Lower leg skin (tissue), 4 donors: ENCODE results near the gene SMCO2. TPM values are rescaled to one million over a fixed set of nuclear protein-coding genes. Genes with fewer than 3 reads are reported as not detected.

Experiments used
- DNase-seq, 2 donors: peaks; one replicate each; pipeline ENCODE4 v3.0.0-alpha.2; 2019; ENCODE audit warnings: low spot score in 2 of 2
- H3K4me3 ChIP-seq: fragments of 200-600 bp; sonication (generic); 2 replicates; pipeline ENCODE4 v1.5.1; 2017; ENCODE audit warnings: mild to moderate bottlenecking, low read depth; ENCODE audit not compliant: poor library complexity, severe bottlenecking
- POLR2A ChIP-seq, 2 donors: fragments of 450-650 bp; IDR thresholded peaks; one replicate each; pipeline ENCODE4 v1.6.1; 2016 to 2017; ENCODE audit warnings: antibody characterized with exemption in 2 of 2, mild to moderate bottlenecking in 1 of 2, moderate library complexity in 1 of 2
- WGBS, 2 donors: methylation state at CpG; one replicate each; pipeline ENCODE4 v1.1.5; 2018; 5-methylcytosine and 5-hydroxymethylcytosine counted together
- intact Hi-C: fragments of 100-400 bp; cut with DNase I; formaldehyde crosslinking; loops from one replicate; pipeline ENCODE4 v1.15.0; 2023; ENCODE audit warnings: low total_unique reads
- total RNA-seq, 4 donors: library from RNA; depleted of rRNA; stranded (reverse); fragments of >200 nt; gene quantifications; one replicate each; pipeline ENCODE4 v1.1.0, GENCODE V29; 2016
- TF ChIP-seq, protein P1 (sequence below), 3 donors: fragments of 450-650 bp; IDR thresholded peaks; one replicate each; pipeline ENCODE4 v1.5.1; 2016; ENCODE audit warnings: antibody characterized with exemption in 3 of 3, mild to moderate bottlenecking in 3 of 3, moderate library complexity in 2 of 3

The SMCO2 gene
- total RNA-seq, 4 donors from 2014 or later, result not detected

DNA sequence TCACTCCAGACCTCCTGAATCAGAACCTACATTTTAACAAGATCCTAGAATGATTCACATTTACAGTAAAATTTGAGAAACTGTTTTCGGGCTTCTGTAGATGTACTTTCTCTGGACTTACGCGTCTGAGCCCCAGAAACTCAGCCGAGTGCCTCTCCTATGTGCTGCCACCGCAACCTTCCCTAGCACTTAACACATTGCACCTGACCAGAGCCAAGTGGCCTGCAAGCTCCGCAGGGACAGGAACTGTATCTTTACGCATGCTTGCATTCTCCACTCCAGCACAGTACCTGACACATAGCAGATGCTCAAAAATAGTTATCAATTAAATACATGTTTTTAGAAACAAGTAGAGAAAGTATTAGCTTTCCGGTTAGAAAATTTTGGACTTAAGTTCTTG, 1.2 kb downstream of the SMCO2 start:
- no peak for DNase-seq
- no peak overlapping the region for H3K4me3 ChIP-seq
- TF ChIP-seq POLR2A (IDR thresholded peaks at IDR 0.05), result no peak
- TF ChIP-seq, protein P1, sequence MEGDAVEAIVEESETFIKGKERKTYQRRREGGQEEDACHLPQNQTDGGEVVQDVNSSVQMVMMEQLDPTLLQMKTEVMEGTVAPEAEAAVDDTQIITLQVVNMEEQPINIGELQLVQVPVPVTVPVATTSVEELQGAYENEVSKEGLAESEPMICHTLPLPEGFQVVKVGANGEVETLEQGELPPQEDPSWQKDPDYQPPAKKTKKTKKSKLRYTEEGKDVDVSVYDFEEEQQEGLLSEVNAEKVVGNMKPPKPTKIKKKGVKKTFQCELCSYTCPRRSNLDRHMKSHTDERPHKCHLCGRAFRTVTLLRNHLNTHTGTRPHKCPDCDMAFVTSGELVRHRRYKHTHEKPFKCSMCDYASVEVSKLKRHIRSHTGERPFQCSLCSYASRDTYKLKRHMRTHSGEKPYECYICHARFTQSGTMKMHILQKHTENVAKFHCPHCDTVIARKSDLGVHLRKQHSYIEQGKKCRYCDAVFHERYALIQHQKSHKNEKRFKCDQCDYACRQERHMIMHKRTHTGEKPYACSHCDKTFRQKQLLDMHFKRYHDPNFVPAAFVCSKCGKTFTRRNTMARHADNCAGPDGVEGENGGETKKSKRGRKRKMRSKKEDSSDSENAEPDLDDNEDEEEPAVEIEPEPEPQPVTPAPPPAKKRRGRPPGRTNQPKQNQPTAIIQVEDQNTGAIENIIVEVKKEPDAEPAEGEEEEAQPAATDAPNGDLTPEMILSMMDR (IDR thresholded peaks at IDR 0.05), result no peak
- intact Hi-C loops, result no loop called here
- 83 to 89% methylated on average over 8 of the region's 8 CpGs for WGBS, 2 donors

DNA sequence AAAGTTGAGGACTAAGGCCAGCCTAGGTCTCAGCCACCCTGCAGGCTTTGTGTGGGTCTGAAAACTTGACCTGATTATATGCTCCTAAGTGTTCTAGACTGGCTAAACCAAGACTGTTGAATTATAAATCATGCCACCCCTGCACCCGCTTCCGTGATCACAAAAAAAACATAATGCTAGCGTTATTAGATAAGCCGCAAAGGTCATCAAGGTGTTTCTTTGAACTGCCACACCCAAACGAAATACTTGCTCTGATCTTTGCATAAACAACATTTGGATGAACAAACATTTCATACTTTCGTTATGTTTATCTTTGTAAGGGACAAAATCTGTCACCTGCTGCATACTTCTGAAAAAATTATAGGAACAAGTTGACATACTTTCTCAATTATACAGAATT, 2.5 kb downstream of the SMCO2 start:
- no peak for DNase-seq
- H3K4me3 ChIP-seq, result no peak overlapping the region
- intact Hi-C loops, result no loop called here
- 85 to 92% methylated on average over 6 of the region's 6 CpGs for WGBS, 2 donors
- TF ChIP-seq, protein P1 (IDR thresholded peaks at IDR 0.05), result no peak
- no peak for TF ChIP-seq POLR2A (IDR thresholded peaks at IDR 0.05)

DNA sequence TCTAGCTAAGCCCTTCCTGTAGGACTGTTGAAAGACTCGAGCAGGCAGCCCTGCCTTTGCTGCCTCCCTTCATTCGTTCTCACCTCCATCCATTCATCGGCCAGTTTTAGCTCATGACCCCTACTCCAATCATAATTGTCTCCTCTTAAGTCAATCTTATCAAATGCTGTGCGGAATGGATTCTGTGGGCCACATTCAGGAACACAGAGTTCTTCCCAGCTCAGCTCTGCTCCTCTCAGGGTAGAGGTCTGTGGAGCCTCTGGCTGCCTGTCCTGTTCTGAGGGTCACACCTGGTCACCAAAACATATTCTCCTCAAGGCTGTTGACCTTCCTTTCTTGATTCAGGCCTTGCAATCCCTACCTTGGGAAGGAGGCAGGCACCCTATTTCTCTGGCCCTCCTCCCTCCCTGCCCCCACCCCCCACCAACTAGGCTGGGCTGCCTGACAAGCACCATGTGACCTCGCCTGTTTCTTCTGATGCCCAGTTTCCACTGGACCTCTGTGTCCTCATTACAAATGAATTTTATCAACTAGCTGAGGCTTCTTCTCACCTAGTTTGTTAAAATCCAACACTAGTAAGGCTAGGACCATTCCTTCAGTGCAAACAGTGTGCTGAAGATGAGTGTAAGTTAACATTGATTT, 3.5 kb downstream of the SMCO2 start:
- 92 to 98% methylated on average over 5 of the region's 5 CpGs for WGBS, 2 donors
- TF ChIP-seq POLR2A (IDR thresholded peaks at IDR 0.05), result no peak
- TF ChIP-seq, protein P1 (IDR thresholded peaks at IDR 0.05), result no peak
- intact Hi-C loops, result no loop called here
- H3K4me3 ChIP-seq, result no peak overlapping the region
- no peak for DNase-seq

DNA sequence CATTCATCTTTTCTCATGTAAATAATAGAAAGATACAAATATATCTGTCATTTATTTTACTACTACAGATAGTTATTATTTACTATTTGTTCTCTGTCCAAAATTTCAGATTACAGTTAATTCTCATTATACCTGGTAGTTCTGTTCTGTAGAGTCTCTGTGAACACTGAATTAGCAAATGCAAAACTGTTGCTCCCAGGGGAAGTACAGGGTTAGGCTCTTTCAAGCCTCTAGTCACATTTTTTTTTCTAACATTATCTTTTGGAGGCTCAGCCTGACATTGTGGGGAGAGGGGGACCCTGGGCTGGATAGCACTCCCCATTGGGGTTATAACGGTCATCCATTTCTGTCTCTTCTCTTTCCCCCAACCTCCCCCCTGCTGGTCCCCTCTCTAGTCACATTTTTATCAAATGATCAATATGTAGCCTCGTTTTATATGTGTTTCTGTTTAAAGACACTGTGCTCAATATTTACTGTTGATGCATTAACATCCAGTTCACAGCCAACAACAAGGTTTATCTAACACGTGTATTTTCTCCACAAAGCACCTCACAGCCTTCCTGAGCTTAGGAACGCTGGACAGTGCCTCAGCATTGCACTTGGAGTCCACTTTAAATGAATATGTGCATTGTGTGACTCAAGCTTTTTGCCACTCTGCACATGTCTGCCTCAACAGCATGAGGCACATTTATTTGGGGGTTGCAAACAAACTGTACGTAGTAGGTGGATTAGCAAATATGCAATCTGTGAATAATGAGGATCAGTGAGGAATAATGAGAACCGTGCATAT, 4.7 kb downstream of the SMCO2 start:
- intact Hi-C loops, result no loop called here
- no peak overlapping the region for H3K4me3 ChIP-seq
- TF ChIP-seq, protein P1 (IDR thresholded peaks at IDR 0.05), result no peak
- no peak for TF ChIP-seq POLR2A (IDR thresholded peaks at IDR 0.05)
- 87% methylated on average over 6 of the region's 6 CpGs for WGBS, 2 donors
- DNase-seq, result no peak

DNA sequence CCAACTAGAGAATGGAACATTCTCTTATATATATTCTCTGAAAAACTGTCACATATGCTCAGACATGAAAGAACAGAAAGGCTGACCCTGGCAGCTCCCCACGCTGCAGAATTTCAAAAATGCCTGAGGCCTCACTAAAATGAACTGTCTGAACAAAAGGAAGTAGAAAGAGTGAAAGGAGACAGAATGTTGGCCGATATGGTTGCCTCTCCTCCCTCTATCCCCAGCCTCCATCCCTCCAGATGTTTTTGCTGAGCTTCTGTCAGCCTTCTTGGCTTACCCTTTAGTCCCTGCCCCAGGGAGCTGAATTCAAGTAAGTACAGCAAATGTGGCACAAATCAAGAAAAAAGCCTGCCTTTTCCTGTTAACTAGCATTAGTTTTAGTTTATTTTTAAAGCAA, 6.9 kb downstream of the SMCO2 start:
- TF ChIP-seq, protein P1 (IDR thresholded peaks at IDR 0.05), result no peak
- TF ChIP-seq POLR2A (IDR thresholded peaks at IDR 0.05), result no peak
- no peak for DNase-seq
- 25 to 45% methylated on average over 2 of the region's 2 CpGs for WGBS, 2 donors
- no peak overlapping the region for H3K4me3 ChIP-seq
- intact Hi-C loops, result no loop called here
